Neural cell (in vitro differentiated cells): ENCODE data around the gene KATNBL1.

Experiments
- CTCF ChIP-seq: fragments of 450-650 bp; IDR thresholded peaks from 2 replicates; pipeline ENCODE4 v1.5.1; 2014; ENCODE audit warnings: antibody characterized with exemption, mild to moderate bottlenecking, moderate library complexity; ENCODE audit not compliant: poor library complexity, severe bottlenecking
- TAF1 ChIP-seq: IDR thresholded peaks from 2 replicates; pipeline ENCODE4 v1.6.1; 2012; ENCODE audit warnings: low read depth

- no peak for TF ChIP-seq CTCF
- TF ChIP-seq TAF1: no peak
These were observed 49.2 kb downstream of the KATNBL1 start for GRCh38 chr15:34160735-34161134.
